OCI-LY7 (cell line): ENCODE data around the gene RAD54L2. TPM values are rescaled to one million over a fixed set of nuclear protein-coding genes. Genes with fewer than 3 reads are reported as not detected.
"Not testable (repeated sequence)": the region's sequence is repeated elsewhere in the genome, so short reads cannot be mapped to it uniquely, and the experiment has no call there.

Experiments used
- BruUV-seq: library from RNA; stranded (reverse); fragments of 400-500 nt; replicated peaks from 2 replicates; lab custom pipeline; 2021; lab: Mats Ljungman, UMichigan
- CTCF ChIA-PET: fragments of 300-600 bp; sonication (Branson Sonifier 250); formaldehyde crosslinking; loops from one replicate; lab custom pipeline; 2022; ENCODE audit warnings: antibody characterized with exemption; ENCODE audit not compliant: unreplicated experiment; lab: Charles Lee
- POLR2A ChIA-PET: fragments of 300-600 bp; sonication (Branson Sonifier 250); formaldehyde crosslinking; loops from one replicate; lab custom pipeline; 2022; ENCODE audit warnings: antibody characterized with exemption; lab: Charles Lee
- DNase-seq: peaks from one replicate; pipeline ENCODE4 v3.0.0-alpha.2; 2015; ENCODE audit warnings: low spot score
- H2AFZ ChIP-seq: fragments of 200-600 bp; sonication (generic), shearing (Covaris generic); 2 replicates; pipeline ENCODE4 v1.6.1; 2014; ENCODE audit warnings: mild to moderate bottlenecking, antibody characterized with exemption, low read length, moderate library complexity
- H3K27ac ChIP-seq: fragments of 200-600 bp; sonication (generic); 2 replicates; pipeline ENCODE4 v1.5.1; 2014; ENCODE audit warnings: mixed run types, low read depth, mild to moderate bottlenecking, moderate library complexity, low read length, inconsistent platforms; ENCODE audit not compliant: poor library complexity, severe bottlenecking
- H3K36me3 ChIP-seq: fragments of 200-600 bp; sonication (generic); 2 replicates; pipeline ENCODE4 v1.6.1; 2014; ENCODE audit warnings: mild to moderate bottlenecking, antibody characterized with exemption, low read length, moderate library complexity, mixed read lengths; ENCODE audit not compliant: insufficient read depth
- H3K4me1 ChIP-seq: fragments of 200-600 bp; sonication (generic); 2 replicates; pipeline ENCODE4 v1.5.1; 2014; ENCODE audit warnings: mild to moderate bottlenecking, low read length; ENCODE audit not compliant: insufficient read depth, poor library complexity, severe bottlenecking
- H3K4me2 ChIP-seq: fragments of 200-600 bp; sonication (generic); 2 replicates; pipeline ENCODE4 v1.6.1; 2014; ENCODE audit warnings: mild to moderate bottlenecking, low read length
- H3K4me3 ChIP-seq: fragments of 200-600 bp; sonication (generic); 2 replicates; pipeline ENCODE4 v1.5.1; 2014; ENCODE audit warnings: mild to moderate bottlenecking, low read depth, low read length; ENCODE audit not compliant: poor library complexity, severe bottlenecking
- H3K79me2 ChIP-seq: fragments of 200-600 bp; sonication (generic); 2 replicates; pipeline ENCODE4 v1.6.1; 2016; ENCODE audit warnings: low read depth, mild to moderate bottlenecking, low read length, moderate library complexity, mixed read lengths; ENCODE audit not compliant: insufficient read depth
- H3K9me2 ChIP-seq: fragments of 200-600 bp; sonication (generic); 2 replicates; pipeline ENCODE4 v1.6.1; 2016; ENCODE audit warnings: mild to moderate bottlenecking, low read length, mixed read lengths; ENCODE audit not compliant: insufficient read depth
- H3K9me3 ChIP-seq: fragments of 200-600 bp; sonication (generic); 2 replicates; pipeline ENCODE4 v1.6.1; 2014; ENCODE audit warnings: mild to moderate bottlenecking, mixed run types, low read length, mixed read lengths
- H4K20me1 ChIP-seq: fragments of 200-600 bp; sonication (generic); 2 replicates; pipeline ENCODE4 v1.6.1; 2014; ENCODE audit warnings: mild to moderate bottlenecking, antibody characterized with exemption, low read length, moderate library complexity, mixed read lengths; ENCODE audit not compliant: insufficient read depth
- CTCF ChIP-seq: fragments of 200-600 bp; sonication (generic); conservative IDR thresholded peaks from 2 replicates; pipeline ENCODE4 v1.5.1; 2014; ENCODE audit warnings: mild to moderate bottlenecking, antibody characterized with exemption, low read length, moderate library complexity, mixed read lengths
- EZH2phosphoT487 ChIP-seq: fragments of 200-600 bp; sonication (generic); IDR thresholded peaks from 2 replicates; pipeline ENCODE4 v1.6.1; 2018; ENCODE audit warnings: low read depth, borderline replicate concordance, mild to moderate bottlenecking, mixed run types, antibody characterized with exemption, low read length, moderate library complexity, mixed read lengths
- intact Hi-C: fragments of 100-400 bp; cut with micrococcal nuclease; formaldehyde crosslinking; loops from one replicate; pipeline ENCODE4 v1.10.0; 2022; ENCODE audit not compliant: unreplicated experiment
- total RNA-seq, 2 experiments: library from RNA; depleted of rRNA in 1 of 2; stranded (reverse); fragments of >200 nt in 1 of 2; shearing (Covaris generic) in 1 of 2; gene quantifications; 2 replicates each; pipeline ENCODE4 v1.2.3, GENCODE V29; 2014 to 2022

Gene RAD54L2
- total RNA-seq, 2 experiments from 2014 or later = 15.0 to 34.0 TPM

- BruUV-seq = no TSS peak
- H3K4me2 ChIP-seq = no peak overlapping the region
Measured at GRCh38 chr3:51510996-51511395, 27.5 kb upstream of the RAD54L2 start.

DNA sequence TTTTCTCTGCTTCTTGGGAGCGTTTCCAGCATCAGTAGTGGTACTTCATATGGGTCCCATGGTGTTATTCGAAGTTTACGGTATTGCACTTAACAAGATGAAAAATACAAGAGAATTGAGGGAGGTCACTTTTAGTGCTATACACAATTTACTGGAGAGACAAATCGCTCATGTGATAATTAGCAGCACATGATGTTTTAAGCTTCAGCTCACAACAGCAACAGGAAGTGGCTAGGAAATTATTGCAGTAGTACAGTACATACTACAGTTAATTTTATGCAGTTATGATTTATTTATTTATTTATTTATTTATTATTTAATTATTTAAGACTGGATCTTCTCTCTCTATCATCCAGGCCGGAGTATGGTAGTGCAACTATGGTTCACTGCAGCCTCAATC, 24.3 kb upstream of the RAD54L2 start:
- H3K9me2 ChIP-seq = no peaks in the 10 kb centered on the region
- H4K20me1 ChIP-seq = no peaks in the 10 kb centered on the region
- TF ChIP-seq EZH2phosphoT487 (no peak), CTCF (no peak)
- H3K4me2 ChIP-seq = no peak overlapping the region
- ChIA-PET CTCF (no interaction called here), POLR2A (interaction anchor here (0.6 kb wide), 2 partner anchors 9 to 15 kb away, joined by 3 to 4 read pairs; no protein-coding TSS in a partner anchor)
- H3K79me2 ChIP-seq = no peaks in the 10 kb centered on the region
- DNase-seq = no peak
- no peaks in the 10 kb centered on the region for H3K9me3 ChIP-seq
- H3K4me1 ChIP-seq = peaks cover 8% of the 10 kb centered on the region
- BruUV-seq = no TSS peak
- H3K36me3 ChIP-seq = no peaks in the 10 kb centered on the region
- no peak overlapping the region for H3K27ac ChIP-seq
- intact Hi-C loops = no loop called here
- H3K4me3 ChIP-seq = no peak overlapping the region
- H2AFZ ChIP-seq = no peak overlapping the region

More at GRCh38 chr3:51510996-51511395, 27.5 kb upstream of the RAD54L2 start:
- no peak for DNase-seq
- ChIA-PET CTCF (interaction anchor here (0.6 to 1.0 kb wide), 2 partner anchors 21 to 161 kb away, joined by 3 to 4 read pairs; no protein-coding TSS in a partner anchor), POLR2A (interaction anchor here (0.6 to 1.0 kb wide), 2 partner anchors 12 to 172 kb away, joined by 3 to 6 read pairs; no protein-coding TSS in a partner anchor)
- H4K20me1 ChIP-seq = no peaks in the 10 kb centered on the region
- no peaks in the 10 kb centered on the region for H3K36me3 ChIP-seq
- no peak overlapping the region for H2AFZ ChIP-seq
- H3K27ac ChIP-seq = no peak overlapping the region
- H3K79me2 ChIP-seq = no peaks in the 10 kb centered on the region
- intact Hi-C loops = no loop called here
- no peak overlapping the region for H3K4me3 ChIP-seq
- H3K9me2 ChIP-seq = no peaks in the 10 kb centered on the region
- TF ChIP-seq EZH2phosphoT487 (no peak), CTCF (no peak)
- peaks cover 11% of the 10 kb centered on the region for H3K4me1 ChIP-seq
- no peaks in the 10 kb centered on the region for H3K9me3 ChIP-seq

- ChIA-PET POLR2A (no interaction called here), CTCF (no interaction called here)
- Histone ChIP-seq H4K20me1 (no peaks in the 10 kb centered on the region), H3K4me1 (peaks cover 17% of the 10 kb centered on the region), H3K4me2 (no peak overlapping the region), H3K27ac (no peak overlapping the region), H3K9me2 (no peaks in the 10 kb centered on the region), H3K36me3 (no peaks in the 10 kb centered on the region), H2AFZ (no peak overlapping the region), H3K79me2 (no peaks in the 10 kb centered on the region), H3K4me3 (no peak overlapping the region), H3K9me3 (no peaks in the 10 kb centered on the region)
- intact Hi-C loops = no loop called here
- no peak for DNase-seq
- no peak for TF ChIP-seq CTCF
- TF ChIP-seq EZH2phosphoT487 = no peak
- no TSS peak for BruUV-seq
Measured at GRCh38 chr3:51519848-51520247, 18.7 kb upstream of the RAD54L2 start.

DNA sequence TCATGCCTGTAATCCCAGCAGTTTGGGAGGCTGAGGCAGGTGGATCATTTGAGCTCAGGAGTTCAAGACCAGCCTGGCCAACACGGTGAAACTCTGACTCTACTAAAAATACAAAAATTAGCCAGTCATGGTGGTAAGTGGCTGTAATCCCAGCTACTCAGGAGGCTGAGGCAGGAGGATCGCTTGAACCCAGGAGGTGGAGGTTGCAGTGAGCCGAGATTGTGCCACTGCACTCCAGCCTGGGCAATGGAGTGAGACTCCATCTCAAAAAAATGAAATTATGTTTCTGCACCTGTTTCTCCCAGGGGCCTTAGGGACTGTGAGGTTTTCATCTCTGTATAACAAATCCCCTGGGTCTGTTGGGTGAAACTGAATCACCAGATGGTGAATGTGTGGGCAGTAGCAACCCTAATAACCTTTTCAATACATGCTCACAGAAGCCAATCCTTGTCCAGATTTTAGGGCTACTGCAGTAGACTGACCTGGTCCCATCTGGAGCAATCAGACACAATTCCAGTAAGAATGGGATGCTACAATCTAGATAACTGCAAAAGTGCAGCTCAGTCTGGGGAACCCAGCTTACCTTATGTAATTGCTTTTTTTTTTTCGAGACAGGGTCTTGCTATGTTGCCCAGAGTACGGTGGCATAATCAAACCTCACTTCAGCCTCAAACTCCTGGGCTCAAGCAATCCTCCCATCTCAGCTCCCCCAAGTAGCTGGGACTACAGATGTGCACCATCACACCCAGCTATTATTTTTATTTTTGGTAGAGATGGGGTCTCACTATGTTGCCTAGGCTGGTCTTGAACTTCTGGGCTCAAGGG, 17.4 kb upstream of the RAD54L2 start:
- H3K27ac ChIP-seq, H3K4me3 ChIP-seq, BruUV-seq, H2AFZ ChIP-seq, H4K20me1 ChIP-seq, H3K36me3 ChIP-seq, H3K9me2 ChIP-seq, H3K79me2 ChIP-seq, intact Hi-C loops, H3K9me3 ChIP-seq: not testable (repeated sequence)
- peak overlapping the region; percentile 36 for H3K4me2 ChIP-seq
- DNase-seq = peak; percentile 79
- ChIA-PET POLR2A (interaction anchor here (0.8 to 2.4 kb wide), 2 partner anchors 17 to 76 kb away, joined by 3 to 9 read pairs; partner anchors contain the start of gene RAD54L2), CTCF (interaction anchor here (0.9 to 1.0 kb wide), 2 partner anchors 17 to 20 kb away, joined by 3 read pairs; partner anchors contain the start of gene RAD54L2)
- H3K4me1 ChIP-seq = peaks cover 17% of the 10 kb centered on the region
